ENCODE results near the gene FXYD6.
A peak's percentile ranks its signal among the peaks of the same experiment; 100 is the strongest.
"Not testable (repeated sequence)": the region's sequence is repeated elsewhere in the genome, so short reads cannot be mapped to it uniquely, and the experiment has no call there.

FXYD6 gene

DNA sequence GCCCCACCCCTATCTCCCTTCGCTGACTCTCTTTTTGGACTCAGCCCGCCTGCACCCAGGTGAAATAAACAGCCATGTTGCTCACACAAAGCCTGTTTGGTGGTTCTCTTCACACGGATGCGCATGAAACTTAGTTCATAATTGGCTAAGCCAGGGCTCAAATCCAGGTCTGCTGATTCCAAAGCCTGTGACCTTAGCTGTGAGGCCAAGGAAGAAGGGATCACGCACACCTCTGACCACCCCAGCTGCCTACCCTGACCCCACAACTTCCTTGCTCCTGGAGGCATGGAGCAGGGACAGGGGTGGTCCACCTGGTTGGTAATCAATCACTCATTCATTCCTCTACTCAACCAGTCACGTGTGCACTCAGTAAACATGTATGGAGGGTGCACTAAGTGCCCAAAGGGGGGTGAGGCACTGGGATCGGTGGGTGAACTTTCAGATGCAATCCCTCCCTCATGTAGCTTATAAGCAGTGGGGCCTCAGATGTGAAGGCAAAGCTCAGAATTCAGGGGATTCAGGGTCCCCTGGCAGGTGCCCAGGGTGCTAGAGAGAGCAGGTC is 62.2 kb downstream of the FXYD6 start:
- in situ Hi-C loops (cut with MboI; ENCODE audit: low pct_unique_long_range_greater_than_20kb, low sequenced_read_pairs, unreplicated experiment), result no loop called here
- TF ChIP-seq, protein P1, sequence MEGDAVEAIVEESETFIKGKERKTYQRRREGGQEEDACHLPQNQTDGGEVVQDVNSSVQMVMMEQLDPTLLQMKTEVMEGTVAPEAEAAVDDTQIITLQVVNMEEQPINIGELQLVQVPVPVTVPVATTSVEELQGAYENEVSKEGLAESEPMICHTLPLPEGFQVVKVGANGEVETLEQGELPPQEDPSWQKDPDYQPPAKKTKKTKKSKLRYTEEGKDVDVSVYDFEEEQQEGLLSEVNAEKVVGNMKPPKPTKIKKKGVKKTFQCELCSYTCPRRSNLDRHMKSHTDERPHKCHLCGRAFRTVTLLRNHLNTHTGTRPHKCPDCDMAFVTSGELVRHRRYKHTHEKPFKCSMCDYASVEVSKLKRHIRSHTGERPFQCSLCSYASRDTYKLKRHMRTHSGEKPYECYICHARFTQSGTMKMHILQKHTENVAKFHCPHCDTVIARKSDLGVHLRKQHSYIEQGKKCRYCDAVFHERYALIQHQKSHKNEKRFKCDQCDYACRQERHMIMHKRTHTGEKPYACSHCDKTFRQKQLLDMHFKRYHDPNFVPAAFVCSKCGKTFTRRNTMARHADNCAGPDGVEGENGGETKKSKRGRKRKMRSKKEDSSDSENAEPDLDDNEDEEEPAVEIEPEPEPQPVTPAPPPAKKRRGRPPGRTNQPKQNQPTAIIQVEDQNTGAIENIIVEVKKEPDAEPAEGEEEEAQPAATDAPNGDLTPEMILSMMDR (IDR thresholded peaks at IDR 0.05; ENCODE audit: extremely low read depth, insufficient read depth, missing control alignments), result no peak
- no peak for DNase-seq (ENCODE audit: low spot score)

DNA sequence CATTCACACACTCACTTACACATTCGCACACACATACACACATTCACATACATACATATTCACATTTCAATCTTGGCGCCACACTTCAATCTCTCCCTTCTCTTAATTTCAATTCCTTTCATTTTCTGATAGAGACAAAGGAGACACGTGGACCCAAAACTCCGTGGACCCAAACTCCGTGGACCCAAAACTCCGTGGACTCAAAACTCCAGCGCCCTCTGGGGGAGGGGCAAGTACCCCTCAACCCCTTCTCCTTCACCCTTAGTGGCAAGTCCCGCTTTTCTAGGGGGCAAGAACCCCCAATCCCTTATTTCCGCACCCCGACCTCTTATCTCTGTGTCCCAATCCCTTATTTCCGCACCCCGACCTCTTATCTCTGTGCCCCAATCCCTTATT is 66.4 kb downstream of the FXYD6 start:
- DNase-seq (ENCODE audit: low spot score); in situ Hi-C loops (cut with MboI; ENCODE audit: low pct_unique_long_range_greater_than_20kb, low sequenced_read_pairs, unreplicated experiment): not testable (repeated sequence)

DNA sequence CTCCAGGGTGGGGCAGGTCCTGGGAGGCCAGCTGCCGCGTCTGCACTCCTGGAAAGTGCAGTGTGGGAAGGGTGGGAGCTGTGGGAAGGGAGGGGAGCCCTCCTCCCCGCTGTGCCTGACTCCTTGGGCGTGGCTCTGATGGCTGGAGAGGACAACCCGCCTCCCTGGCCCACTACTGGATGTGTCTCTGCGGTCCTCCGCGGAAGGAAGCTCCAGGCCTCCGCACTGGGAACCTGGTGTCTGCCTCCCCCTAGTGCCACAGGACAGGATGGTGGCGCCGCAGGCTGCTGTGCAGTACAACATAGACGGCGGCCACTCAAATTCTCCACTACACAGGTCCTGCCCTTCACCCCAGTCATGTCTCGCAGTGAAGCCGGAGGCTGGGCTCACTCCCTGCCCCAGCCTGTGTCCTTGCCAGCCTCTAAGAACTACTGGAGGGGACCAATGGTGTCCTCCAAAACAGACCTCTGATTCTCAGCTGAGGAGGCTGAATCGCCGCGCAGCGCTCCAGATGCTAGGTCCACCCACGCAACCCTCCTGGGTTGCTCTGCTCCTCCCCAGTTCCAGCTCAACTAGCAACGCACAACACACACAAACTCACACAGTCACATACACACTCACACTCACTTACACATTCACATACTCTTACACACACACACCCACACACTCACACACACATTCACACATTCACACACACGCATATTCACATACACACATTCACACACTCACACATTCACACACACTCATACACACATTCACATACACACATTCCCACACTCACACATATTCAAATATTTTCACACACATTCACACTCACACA is 67.0 kb downstream of the FXYD6 start:
- in situ Hi-C loops (cut with MboI; ENCODE audit: low pct_unique_long_range_greater_than_20kb, low sequenced_read_pairs, unreplicated experiment), result no loop called here
- TF ChIP-seq, protein P1 (IDR thresholded peaks at IDR 0.05; ENCODE audit: extremely low read depth, insufficient read depth, missing control alignments), result peak; percentile 43
- no peak for DNase-seq (ENCODE audit: low spot score)

DNA sequence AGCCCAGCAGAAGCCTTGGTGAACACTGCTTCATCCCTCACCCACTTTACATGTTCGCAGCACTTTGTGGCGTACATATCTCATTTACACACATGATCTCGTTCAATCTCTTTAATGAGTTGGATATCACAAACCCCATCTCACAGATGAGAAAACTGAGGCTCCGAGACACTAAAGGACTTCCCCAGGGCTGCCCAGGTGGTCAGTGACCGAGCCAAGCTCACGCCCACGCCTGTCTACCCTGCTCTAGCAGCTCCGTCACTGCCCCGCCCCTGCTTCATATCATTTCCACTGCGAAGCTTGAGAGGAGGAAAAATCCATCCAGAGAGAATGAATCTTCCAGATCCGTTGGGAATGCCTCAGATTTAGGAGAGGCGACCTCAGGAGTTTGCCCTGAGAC is 67.7 kb downstream of the FXYD6 start:
- in situ Hi-C loops (cut with MboI; ENCODE audit: low pct_unique_long_range_greater_than_20kb, low sequenced_read_pairs, unreplicated experiment), result no loop called here

DNA sequence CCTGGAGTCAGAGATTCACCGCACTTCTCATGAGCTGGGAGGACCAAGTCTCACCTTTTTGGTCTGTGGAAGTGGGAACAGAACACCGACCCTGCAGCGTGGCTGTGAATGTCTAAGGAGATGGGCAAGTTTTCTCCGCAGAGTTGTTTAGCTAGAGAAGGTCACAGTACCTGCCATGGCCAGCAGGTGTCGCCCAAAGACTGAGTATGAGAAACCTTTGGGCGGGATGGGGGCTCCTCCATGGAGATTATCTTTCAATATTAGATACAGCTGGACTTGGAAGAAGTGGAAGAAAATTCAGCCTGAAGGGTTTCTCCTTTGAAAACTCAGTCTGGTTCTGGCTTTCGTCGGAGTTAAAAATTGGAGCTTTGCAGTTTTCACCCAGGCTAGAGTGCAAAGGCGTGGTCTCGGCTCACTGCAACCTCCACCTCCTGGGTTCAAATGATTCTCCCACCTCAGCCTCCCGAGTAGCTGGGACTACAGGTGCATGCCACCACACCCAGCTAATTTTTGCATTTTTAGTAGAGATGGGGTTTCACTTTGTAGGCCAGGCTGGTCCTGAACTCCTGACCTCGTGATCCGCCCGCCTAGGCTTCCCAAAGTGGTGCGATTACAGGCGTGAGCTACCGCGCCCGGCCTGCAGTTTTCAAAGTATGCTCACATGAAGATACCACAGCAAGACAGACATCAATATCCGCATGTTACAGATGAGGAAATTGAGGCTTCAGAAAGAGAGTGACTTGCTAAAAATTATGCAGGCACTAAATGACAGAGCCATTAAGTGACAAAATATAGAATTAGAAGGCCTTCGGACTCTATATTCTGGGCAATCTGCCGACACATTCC is 68.8 kb downstream of the FXYD6 start:
- TF ChIP-seq, protein P1 (IDR thresholded peaks at IDR 0.05; ENCODE audit: extremely low read depth, insufficient read depth, missing control alignments), result peak; percentile 88
- DNase-seq (ENCODE audit: low spot score), result peak; percentile 80
- in situ Hi-C loops (cut with MboI; ENCODE audit: low pct_unique_long_range_greater_than_20kb, low sequenced_read_pairs, unreplicated experiment), result no loop called here

More for the DNA sequence above, 67.7 kb downstream of the FXYD6 start:
- TF ChIP-seq, protein P1 (IDR thresholded peaks at IDR 0.05; ENCODE audit: extremely low read depth, insufficient read depth, missing control alignments), result no peak
- DNase-seq (ENCODE audit: low spot score), result no peak

DNA sequence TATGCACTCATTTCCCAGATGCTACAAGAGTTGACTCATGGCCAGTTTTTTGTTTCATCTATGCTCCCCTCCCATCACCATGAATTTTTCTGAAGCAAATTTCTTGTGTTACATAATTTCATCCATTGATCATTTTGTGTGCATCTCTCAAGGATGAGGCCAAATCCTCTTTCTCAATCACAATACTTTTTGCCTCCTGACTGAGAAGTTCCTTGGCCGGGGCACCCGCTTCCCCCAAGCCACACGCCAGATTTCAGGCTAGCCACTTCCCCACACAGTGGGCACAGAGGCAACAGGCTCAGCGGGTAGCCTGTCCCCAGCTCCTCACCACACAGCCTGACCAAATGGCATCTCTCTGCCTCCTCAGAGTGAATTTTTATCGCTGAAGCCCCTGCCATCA is 69.6 kb downstream of the FXYD6 start:
- TF ChIP-seq, protein P1 (IDR thresholded peaks at IDR 0.05; ENCODE audit: extremely low read depth, insufficient read depth, missing control alignments), result no peak
- DNase-seq (ENCODE audit: low spot score), result no peak
- in situ Hi-C loops (cut with MboI; ENCODE audit: low pct_unique_long_range_greater_than_20kb, low sequenced_read_pairs, unreplicated experiment), result no loop called here

Data from GM13977 (cell line).